GM10266 (cell line): Measurements from ENCODE around the gene WBP1L.

ENCODE experiments used
- DNase-seq: peaks from one replicate; pipeline ENCODE4 v3.0.0; 2012; ENCODE audit errors: extremely low spot score
- CTCF ChIP-seq: IDR thresholded peaks from 2 replicates; pipeline ENCODE4 v1.5.1; 2012; ENCODE audit warnings: mild to moderate bottlenecking, low read depth; ENCODE audit not compliant: control insufficient read depth, insufficient read depth; ENCODE audit errors: missing control alignments

WBP1L gene

DNA sequence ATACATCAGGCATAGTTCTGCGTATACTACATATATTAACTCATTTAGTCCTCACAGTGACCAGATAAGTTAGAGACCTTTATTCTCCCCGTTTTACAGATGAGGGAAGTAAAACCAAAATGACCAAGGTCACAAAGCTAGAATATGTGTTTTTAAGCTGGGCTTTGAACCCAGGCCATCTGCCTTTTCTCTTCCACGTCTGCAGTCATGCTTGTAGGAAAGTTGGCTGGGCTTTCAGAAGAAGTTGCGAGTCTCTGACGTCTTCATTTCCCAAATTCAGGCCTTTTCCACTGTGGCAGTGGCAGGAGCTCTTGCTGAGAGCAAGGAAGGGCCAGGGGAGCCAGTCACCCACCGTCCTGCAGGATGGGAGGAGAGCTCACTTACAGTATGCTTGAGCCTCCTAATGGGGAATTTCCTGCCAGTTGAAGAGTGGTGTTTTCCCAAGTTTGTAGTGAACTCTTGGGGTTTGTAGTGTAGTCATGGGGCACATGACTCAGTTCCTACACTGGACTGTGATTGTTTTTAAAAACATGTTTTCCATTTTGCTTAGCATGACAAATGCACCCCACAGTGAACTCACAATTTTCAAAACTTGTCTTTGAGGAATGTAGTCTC lies 59.3 kb downstream of the WBP1L start:
- DNase-seq, result peak; percentile 47
- TF ChIP-seq CTCF, result no peak

DNA sequence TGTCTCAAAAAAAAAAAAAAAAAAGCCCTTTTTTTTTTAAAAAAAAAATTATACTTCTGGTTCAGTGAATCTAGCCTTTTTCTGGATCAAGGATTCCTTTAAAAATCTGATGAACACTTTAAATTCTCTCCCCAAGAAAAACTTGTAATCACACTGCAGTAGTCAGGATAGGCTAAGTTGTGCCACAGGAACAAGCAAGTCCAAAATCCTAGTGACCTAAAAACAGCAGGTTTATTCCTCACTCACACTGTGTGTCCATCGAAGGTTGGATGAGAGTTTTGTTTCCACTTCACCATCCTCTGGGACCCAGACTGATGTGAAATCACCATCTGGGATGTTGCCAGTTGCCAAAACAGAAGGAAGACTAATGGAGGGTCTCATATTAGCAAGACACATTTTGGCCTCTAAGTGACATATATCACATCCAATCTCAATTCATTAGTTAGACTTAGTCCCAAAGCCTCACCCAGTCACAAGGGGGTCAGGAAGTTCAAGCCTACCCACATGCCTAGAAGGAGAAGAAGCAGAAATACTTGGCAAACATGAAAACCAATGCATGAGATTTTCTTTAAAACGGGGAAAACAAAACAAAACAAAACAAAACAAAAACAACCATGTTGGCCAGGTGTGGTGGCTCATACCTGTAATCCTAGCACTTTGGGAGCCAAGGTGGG lies 60.8 kb downstream of the WBP1L start:
- TF ChIP-seq CTCF, result no peak

DNA sequence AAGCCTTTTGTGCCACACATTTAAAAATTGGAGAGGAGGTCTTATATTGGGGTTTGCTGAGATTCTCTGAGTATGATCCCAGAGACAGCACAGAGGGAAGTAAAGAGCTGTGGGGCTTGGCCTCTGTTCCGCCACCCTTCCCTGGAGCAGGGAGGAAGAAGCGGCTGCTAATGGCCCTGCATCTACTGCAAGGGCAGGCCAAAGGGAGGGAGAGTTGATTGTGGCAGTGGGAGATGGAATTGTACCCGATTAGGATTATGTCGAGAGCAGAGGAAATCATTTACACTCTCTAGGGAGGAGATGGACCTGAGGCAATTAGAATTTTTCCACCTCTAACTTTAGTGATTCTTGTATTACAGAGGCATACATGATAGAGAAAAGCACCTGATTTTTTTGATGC lies 64.6 kb downstream of the WBP1L start:
- no peak for TF ChIP-seq CTCF
- no peak for DNase-seq

More for the DNA sequence above, 60.8 kb downstream of the WBP1L start:
- no peak for DNase-seq

- no peak for DNase-seq
- no peak for TF ChIP-seq CTCF
Measured at GRCh38 chr10:102811346-102811745, 67.6 kb downstream of the WBP1L start.

DNA sequence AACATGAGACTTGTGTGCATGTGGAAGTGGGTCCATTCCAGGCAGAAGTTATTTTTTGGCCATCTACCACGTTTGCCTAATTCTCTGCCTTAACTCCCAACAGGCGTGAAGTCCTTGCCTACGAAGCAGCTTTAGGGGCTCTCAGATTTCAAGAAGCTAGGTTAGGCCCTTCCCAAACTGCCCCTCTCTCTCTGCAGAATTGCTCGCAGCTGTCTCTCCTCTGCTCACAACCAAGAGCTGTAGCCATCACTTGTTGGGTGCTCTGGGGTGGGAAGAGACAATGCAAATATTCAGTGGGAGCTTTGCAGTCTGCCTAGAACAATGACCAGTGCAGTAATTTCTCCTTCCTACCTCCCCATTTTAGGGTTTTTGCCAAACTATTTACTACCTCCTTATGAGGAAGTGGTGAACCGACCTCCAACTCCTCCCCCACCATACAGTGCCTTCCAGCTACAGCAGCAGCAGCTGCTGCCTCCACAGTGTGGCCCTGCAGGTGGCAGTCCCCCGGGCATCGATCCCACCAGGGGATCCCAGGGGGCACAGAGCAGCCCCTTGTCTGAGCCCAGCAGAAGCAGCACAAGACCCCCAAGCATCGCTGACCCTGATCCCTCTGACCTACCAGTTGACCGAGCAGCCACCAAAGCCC lies 68.6 kb downstream of the WBP1L start:
- DNase-seq, result no peak

GRCh38 chr10:102813017-102813541 lies 69.3 kb downstream of the WBP1L start:
- TF ChIP-seq CTCF, result no peak
- no peak for DNase-seq

More for the DNA sequence above, 68.6 kb downstream of the WBP1L start:
- TF ChIP-seq CTCF, result no peak
